Colon (tissue), 2 donors: ENCODE measurements around the gene KCNK15.

Experiments used
- FAIRE-seq: peaks from 2 replicates; lab custom pipeline; 2012; peaks lifted over from hg19 to GRCh38; lab: Jason Lieb, UNC
- donor health status: control.
- donor health status: control.

The KCNK15 gene

DNA sequence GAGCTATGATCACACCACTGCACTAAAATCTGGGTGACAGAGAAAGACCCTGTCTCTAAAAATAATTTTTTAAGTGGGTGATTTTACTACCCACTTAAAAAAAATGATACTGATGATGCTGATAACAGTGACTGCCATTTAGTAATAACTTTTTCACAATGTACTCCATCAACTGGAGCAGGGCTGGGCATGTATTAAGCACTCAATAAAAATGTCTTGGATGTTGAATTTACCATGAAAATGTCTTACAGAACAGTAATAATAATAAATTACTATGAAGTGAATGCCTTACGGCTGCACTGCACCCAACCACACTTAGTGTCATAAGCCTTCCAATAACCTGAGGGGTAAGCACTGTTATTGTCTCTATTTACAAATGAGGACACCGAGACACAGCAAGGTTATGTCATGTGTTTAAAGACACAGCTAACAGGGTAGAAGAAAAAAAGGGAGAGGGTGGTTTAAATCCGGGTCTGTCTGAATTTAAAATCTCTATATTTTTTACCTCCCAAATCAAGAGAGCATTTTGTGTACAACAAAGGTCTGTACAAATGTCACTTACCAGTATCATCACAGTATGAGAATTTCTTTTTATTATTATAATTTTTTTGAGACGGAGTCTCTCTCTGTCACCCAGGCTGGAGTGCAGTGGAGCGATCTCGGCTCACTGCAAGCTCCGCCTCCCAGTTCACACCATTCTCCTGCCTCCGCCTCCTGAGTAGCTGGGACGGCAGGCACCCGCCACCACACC lies 43.2 kb downstream of the KCNK15 start:
- FAIRE-seq: no peak

DNA sequence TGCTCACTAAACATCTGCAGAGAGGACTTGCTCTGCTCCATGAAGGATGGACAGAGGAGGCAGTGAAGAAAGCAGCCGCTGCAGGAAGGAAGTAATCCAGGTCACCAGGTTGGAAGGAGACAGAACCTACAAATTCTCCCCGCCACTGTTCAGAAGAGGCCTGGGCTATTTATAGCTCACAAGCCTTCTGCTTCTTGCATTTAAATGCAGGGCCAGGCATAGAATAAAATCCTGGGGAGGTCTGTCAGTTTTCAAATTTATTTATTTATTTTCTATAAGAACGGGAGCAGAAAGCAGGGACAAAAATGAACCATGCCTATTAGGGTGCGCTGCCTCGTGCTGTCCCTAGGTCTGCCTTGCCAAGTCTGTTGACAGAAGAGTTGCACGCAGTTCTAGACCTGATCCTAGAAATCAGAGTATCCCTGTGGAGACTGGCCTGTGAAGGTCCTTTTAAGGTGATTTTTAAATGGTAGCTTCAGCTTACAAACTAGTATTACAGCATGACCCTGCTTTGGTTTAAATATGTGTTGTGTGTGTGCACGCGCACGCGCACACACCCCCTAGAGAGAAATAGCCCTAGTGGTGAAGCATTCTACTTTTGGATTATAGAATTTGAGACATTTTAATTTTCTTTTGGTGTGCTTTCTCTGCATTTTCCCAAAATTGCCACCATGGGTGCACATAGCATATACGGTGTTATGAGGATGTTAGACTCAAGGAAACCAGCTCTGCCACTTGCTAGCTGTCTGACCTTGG lies 45.2 kb downstream of the KCNK15 start:
- no peak for FAIRE-seq

DNA sequence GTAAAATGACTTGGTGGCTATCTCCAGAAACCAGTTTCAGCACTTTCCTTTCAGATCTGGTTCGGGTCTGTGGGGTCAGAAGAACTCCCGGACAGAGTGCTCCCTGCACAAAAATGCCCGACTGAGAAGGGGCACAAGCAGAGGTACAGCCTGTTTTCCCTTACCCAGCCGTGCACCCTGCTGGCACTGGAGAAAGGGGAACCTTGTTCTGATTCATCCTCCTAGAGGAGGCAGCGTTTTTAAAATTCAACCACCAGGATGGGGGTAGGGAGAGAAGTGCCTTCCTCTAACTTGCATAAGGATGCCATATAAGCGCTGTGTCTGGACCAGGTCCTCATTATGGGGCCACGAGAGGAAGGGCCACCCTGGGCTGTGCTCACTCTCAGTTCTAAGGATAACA lies 47.1 kb downstream of the KCNK15 start:
- FAIRE-seq: no peak

DNA sequence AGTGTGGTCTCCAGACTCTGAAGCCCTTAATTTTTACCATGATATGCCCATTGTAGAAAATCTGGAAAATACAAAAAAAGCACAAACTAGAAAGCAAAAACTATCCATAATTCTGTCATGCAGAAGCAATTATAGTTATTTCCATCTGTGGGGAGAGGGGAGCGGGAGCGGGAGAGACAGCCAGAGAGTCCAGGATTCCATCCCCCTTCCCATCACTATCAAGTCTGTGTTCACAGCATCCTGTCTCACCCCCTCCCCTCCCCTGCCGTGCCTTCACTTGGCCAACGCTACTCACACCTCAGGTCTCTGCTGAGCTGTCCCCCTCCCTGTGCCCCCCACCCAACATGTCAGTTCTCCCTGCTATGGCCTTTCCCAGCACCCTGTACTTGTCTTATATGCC lies 50.2 kb downstream of the KCNK15 start:
- no peak for FAIRE-seq

DNA sequence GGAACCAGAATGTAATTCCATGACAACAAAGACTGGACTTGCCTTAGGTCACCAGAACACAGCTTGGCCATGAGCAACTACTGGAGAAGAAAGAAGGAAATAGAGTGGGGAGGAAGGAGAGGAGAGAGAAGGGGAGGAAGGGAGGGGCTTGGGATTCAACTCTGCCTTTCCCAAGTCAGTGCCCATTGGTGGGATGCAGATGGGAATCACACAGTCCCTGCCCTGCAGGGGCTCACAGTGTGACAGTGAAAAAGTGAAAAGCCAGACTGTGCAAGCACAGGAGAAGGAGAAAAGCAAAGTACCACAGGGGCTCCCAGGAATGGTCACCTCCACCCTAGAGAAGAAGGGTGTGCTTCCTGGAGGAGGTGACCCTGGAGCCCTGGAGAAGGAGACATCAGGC lies 50.6 kb downstream of the KCNK15 start:
- FAIRE-seq: no peak

DNA sequence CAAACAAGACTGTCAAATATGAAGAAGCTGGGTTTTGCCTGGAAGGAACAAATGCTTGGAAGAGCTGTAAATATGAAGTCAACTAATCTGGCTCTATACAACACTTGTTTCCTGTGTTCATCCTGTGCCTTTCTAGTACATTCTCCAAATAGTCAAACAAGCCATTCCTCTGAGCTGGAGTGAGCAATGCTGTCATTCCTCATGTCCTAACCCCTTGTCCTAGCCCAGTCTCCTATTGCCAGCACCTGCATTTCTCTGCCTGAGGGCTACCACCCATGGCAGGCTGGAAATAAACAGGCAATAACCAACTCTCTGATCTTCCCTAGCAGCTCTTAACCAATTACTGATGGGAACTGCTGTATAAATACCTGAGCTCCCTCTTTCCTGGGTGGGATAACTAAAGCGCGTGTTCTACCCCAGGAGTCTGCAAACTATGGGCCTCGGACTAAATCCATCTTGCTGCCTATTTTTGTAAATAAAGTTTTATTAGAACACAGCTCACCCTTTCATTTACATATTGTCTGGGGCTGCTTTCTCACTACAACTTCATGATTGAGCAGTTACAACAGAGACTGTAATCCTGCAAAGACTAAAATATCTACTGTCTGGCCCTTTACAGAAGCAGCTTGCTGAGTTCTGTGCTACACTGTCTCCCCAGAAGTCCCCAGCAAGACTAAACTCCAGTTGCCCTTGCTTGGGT lies 51.2 kb downstream of the KCNK15 start:
- FAIRE-seq: no peak

DNA sequence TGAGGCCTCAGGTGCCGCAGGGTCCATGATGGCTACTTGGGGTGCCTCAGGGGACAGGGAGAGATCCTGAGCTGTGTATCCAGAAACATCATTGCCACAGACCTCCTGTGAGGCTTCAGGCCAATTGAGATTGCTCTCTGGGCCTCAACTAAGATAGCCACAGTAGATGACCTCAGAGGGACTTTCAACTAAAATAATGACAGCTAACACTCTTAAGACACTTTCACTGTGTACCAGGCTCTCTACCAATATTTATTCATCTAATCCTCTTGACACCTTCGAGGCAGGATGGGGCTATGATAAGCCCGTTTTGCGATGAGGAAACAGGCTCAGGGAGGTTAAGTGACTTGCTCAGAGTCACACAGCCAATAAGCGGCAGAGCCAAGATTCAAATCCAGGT lies 54.0 kb downstream of the KCNK15 start:
- no peak for FAIRE-seq

DNA sequence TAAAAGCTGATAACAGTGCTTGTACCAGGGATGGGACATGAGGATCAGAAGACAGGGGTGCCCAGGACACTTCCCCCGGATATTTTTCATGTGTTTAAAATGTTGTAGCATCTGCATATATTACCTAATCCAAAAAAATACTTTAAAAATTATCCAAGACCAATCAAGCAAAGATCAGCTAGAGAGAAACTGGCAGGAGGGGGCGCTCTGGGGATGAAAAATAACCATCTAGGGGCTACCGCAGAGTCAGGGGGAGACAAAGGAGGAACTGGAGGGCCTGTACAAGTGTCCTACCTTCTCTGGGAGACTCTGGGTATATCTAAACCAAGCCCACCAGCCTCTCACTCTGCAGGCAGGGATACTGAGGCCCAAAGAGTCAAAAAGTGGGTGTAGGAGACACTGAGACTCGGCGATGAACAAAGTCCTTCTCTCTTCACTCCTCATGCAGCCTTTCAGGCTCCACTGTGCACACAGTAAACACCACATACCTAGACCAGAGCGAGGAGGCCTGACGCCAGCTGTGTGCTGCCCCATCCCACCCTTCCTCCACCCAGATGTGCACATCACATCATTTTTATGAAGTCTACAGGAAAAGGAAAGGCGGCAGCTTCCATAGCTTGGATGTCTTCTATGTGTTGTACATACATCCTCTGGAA lies 54.9 kb downstream of the KCNK15 start:
- FAIRE-seq: no peak
